GM12892 (cell line): ENCODE results near the gene ABHD17B.

ENCODE experiments used
- POLR2A ChIP-seq: IDR thresholded peaks from 2 replicates; pipeline ENCODE4 v1.6.1; 2011; ENCODE audit warnings: low read depth, low read length, control low read depth
- POLR2AphosphoS5 ChIP-seq: IDR thresholded peaks from 2 replicates; pipeline ENCODE4 v1.6.1; 2011; ENCODE audit warnings: low read depth, low read length, control low read depth
- TAF1 ChIP-seq: IDR thresholded peaks from 2 replicates; pipeline ENCODE4 v1.6.1; 2011; ENCODE audit warnings: low read depth, mild to moderate bottlenecking, control low read depth, low read length, borderline replicate concordance

- TF ChIP-seq POLR2AphosphoS5 (no peak), TAF1 (no peak), POLR2A (no peak)
These were observed 57.9 kb downstream of the ABHD17B start for GRCh38 chr9:71853084-71853483.
